ENCODE measurements around the gene UNCX. TPM values are rescaled to one million over a fixed set of nuclear protein-coding genes. Genes with fewer than 3 reads are reported as not detected.
A peak's percentile ranks its signal among the peaks of the same experiment; 100 is the strongest.
"Not testable (repeated sequence)": the region's sequence is repeated elsewhere in the genome, so short reads cannot be mapped to it uniquely, and the experiment has no call there.

Gene UNCX
- not detected for polyA plus RNA-seq (ENCODE audit: low read depth in 6 of 6)

GRCh38 chr7:1232623-1233332 is at the start of gene UNCX:
Gene UNCX, plus strand, starts transcription at chr7:1232872. Its CDS starts 146 bp downstream, at chr7:1233018.
- peaks cover 16 to 27% (median 20%) of the 10 kb centered on the region in 3 donors for H3K4me1 Mint-ChIP-seq
- peaks cover 22 to 39% (median 33%) of the 10 kb centered on the region in 3 donors for H3K27me3 Mint-ChIP-seq
- H3K9me3 Mint-ChIP-seq = peaks cover 0 to 24% (median 14%) of the 10 kb centered on the region in 7 donors
- peaks cover 4 to 8% of the 10 kb centered on the region in 2 donors for H3K36me3 Mint-ChIP-seq
- H3K27ac Mint-ChIP-seq = peak within 1 kb of the TSS in 5 of 6 donors; percentile 78 to 99 (median 93)
- DNase-seq = no peak
- ATAC-seq (ENCODE audit: low read depth in 2 of 2) = no peak
- peak within 1 kb of the TSS in 7 of 8 donors; percentile 10 to 81 (median 61) for H3K4me3 Mint-ChIP-seq

GRCh38 chr7:1187127-1187526 is 45.5 kb upstream of the UNCX start:
- DNase-seq (no peak), ATAC-seq (ENCODE audit: low read depth in 2 of 2) (no peak)
- Mint-ChIP-seq H3K4me1 (peaks cover 0 to 12% (median 2%) of the 10 kb centered on the region in 3 donors), H3K36me3 (no peaks in the 10 kb centered on the region), H3K4me3 (no peak overlapping the region), H3K9me3 (peaks cover 0 to 6% (median 5%) of the 10 kb centered on the region in 7 donors), H3K27me3 (peaks cover 12 to 17% (median 16%) of the 10 kb centered on the region in 3 donors), H3K27ac (peak overlapping the region in 1 of 6 donors; percentile 72)

GRCh38 chr7:1188720-1189294 is 43.9 kb upstream of the UNCX start:
- Mint-ChIP-seq H3K4me3 (peak overlapping the region in 1 of 8 donors; percentile 50), H3K36me3 (no peaks in the 10 kb centered on the region), H3K9me3 (peaks cover 0 to 6% (median 5%) of the 10 kb centered on the region in 7 donors), H3K27me3 (peaks cover 14 to 21% (median 18%) of the 10 kb centered on the region in 3 donors), H3K27ac (peak overlapping the region in 4 of 6 donors; percentile 14 to 73 (median 66)), H3K4me1 (peaks cover 0 to 15% (median 4%) of the 10 kb centered on the region in 3 donors)
- ATAC-seq (ENCODE audit: low read depth in 2 of 2) = no peak
- DNase-seq = no peak

- H3K4me3 Mint-ChIP-seq = no peak overlapping the region
- no peaks in the 10 kb centered on the region for H3K36me3 Mint-ChIP-seq
- H3K27ac Mint-ChIP-seq = peak overlapping the region in 2 of 6 donors; percentile 14 to 76
- peaks cover 0 to 6% (median 5%) of the 10 kb centered on the region in 7 donors for H3K9me3 Mint-ChIP-seq
- ATAC-seq (ENCODE audit: low read depth in 2 of 2) = no peak
- H3K27me3 Mint-ChIP-seq = peaks cover 14 to 30% (median 20%) of the 10 kb centered on the region in 3 donors
- DNase-seq = no peak
- peaks cover under 1 to 15% (median 4%) of the 10 kb centered on the region in 3 donors for H3K4me1 Mint-ChIP-seq
Observed at GRCh38 chr7:1189986-1190772, 42.5 kb upstream of the UNCX start.

GRCh38 chr7:1192171-1192676 is 40.4 kb upstream of the UNCX start:
- H3K27ac Mint-ChIP-seq = no peak overlapping the region
- peaks cover 17 to 28% (median 24%) of the 10 kb centered on the region in 3 donors for H3K27me3 Mint-ChIP-seq
- no peak overlapping the region for H3K4me3 Mint-ChIP-seq

GRCh38 chr7:1193593-1194424 is 38.9 kb upstream of the UNCX start:
- H3K27me3 Mint-ChIP-seq = peaks cover 17 to 28% (median 24%) of the 10 kb centered on the region in 3 donors
- DNase-seq (no peak), ATAC-seq (ENCODE audit: low read depth in 2 of 2) (no peak)
- H3K27ac Mint-ChIP-seq = no peak overlapping the region
- H3K9me3 Mint-ChIP-seq = peaks cover 0 to 6% (median under 1%) of the 10 kb centered on the region in 7 donors
- no peak overlapping the region for H3K4me3 Mint-ChIP-seq
- peaks cover 1 to 10% (median 4%) of the 10 kb centered on the region in 3 donors for H3K4me1 Mint-ChIP-seq
- H3K36me3 Mint-ChIP-seq = no peaks in the 10 kb centered on the region

More at GRCh38 chr7:1192171-1192676, 40.4 kb upstream of the UNCX start:
- DNase-seq (no peak), ATAC-seq (ENCODE audit: low read depth in 2 of 2) (no peak)
- H3K9me3 Mint-ChIP-seq = peaks cover 0 to 6% (median 5%) of the 10 kb centered on the region in 7 donors
- no peaks in the 10 kb centered on the region for H3K36me3 Mint-ChIP-seq
- peaks cover 1 to 15% (median 4%) of the 10 kb centered on the region in 3 donors for H3K4me1 Mint-ChIP-seq

GRCh38 chr7:1196441-1196840 is 36.2 kb upstream of the UNCX start:
- H3K4me1 Mint-ChIP-seq; DNase-seq; H3K9me3 Mint-ChIP-seq; H3K4me3 Mint-ChIP-seq; H3K36me3 Mint-ChIP-seq; ATAC-seq (ENCODE audit: low read depth in 2 of 2); H3K27ac Mint-ChIP-seq: not testable (repeated sequence)
- H3K27me3 Mint-ChIP-seq = peaks cover 12 to 32% (median 17%) of the 10 kb centered on the region in 3 donors

- H3K27me3 Mint-ChIP-seq = peaks cover 7 to 27% (median 13%) of the 10 kb centered on the region in 3 donors
- H3K9me3 Mint-ChIP-seq = no peaks in the 10 kb centered on the region
- DNase-seq = no peak
- H3K4me1 Mint-ChIP-seq = peaks cover 1 to 4% (median 4%) of the 10 kb centered on the region in 3 donors
- ATAC-seq (ENCODE audit: low read depth in 2 of 2) = no peak
- no peak overlapping the region for H3K27ac Mint-ChIP-seq
- no peak overlapping the region for H3K4me3 Mint-ChIP-seq
- H3K36me3 Mint-ChIP-seq = no peaks in the 10 kb centered on the region
Observed at GRCh38 chr7:1196950-1197349, 35.7 kb upstream of the UNCX start.

- no peaks in the 10 kb centered on the region for H3K9me3 Mint-ChIP-seq
- DNase-seq (no peak), ATAC-seq (ENCODE audit: low read depth in 2 of 2) (no peak)
- H3K4me3 Mint-ChIP-seq = no peak overlapping the region
- no peaks in the 10 kb centered on the region for H3K36me3 Mint-ChIP-seq
- H3K27ac Mint-ChIP-seq = no peak overlapping the region
- peaks cover 0 to 1% (median 0%) of the 10 kb centered on the region in 3 donors for H3K4me1 Mint-ChIP-seq
- peaks cover 3 to 23% (median 11%) of the 10 kb centered on the region in 3 donors for H3K27me3 Mint-ChIP-seq
Observed at GRCh38 chr7:1197997-1198625, 34.6 kb upstream of the UNCX start.

GRCh38 chr7:1200045-1200444 is 32.6 kb upstream of the UNCX start:
- no peak for ATAC-seq (ENCODE audit: low read depth in 2 of 2)
- DNase-seq = no peak
- Mint-ChIP-seq H3K27ac (no peak overlapping the region), H3K4me1 (peaks cover 0 to 1% (median 0%) of the 10 kb centered on the region in 3 donors), H3K9me3 (no peaks in the 10 kb centered on the region), H3K4me3 (no peak overlapping the region), H3K27me3 (peaks cover 3 to 17% (median 13%) of the 10 kb centered on the region in 3 donors), H3K36me3 (no peaks in the 10 kb centered on the region)

GRCh38 chr7:1201916-1202315 is 30.8 kb upstream of the UNCX start:
- Mint-ChIP-seq H3K9me3 (no peaks in the 10 kb centered on the region), H3K27me3 (peaks cover 4 to 15% (median 8%) of the 10 kb centered on the region in 3 donors), H3K36me3 (no peaks in the 10 kb centered on the region), H3K27ac (no peak overlapping the region), H3K4me1 (no peaks in the 10 kb centered on the region), H3K4me3 (no peak overlapping the region)
- ATAC-seq (ENCODE audit: low read depth in 2 of 2) = no peak
- no peak for DNase-seq

GRCh38 chr7:1202914-1203313 is 29.8 kb upstream of the UNCX start:
- not testable (repeated sequence) for H3K4me1 Mint-ChIP-seq; DNase-seq; ATAC-seq (ENCODE audit: low read depth in 2 of 2); H3K9me3 Mint-ChIP-seq; H3K36me3 Mint-ChIP-seq; H3K4me3 Mint-ChIP-seq
- peak overlapping the region in 1 of 6 donors; percentile 32 for H3K27ac Mint-ChIP-seq
- peaks cover 4 to 15% (median 8%) of the 10 kb centered on the region in 3 donors for H3K27me3 Mint-ChIP-seq

Measured in naive B cell (primary cell).